Stimulated activated CD4-positive, alpha-beta T cell treated with anti-CD3 and anti-CD28 coated beads, Interleukin-1b, Interleukin-23, amount 100 ng/mL, for 1 hour (primary cell): Measurements from ENCODE around the gene S100A5.
A peak's percentile ranks its signal among the peaks of the same experiment; 100 is the strongest.
"Not testable (repeated sequence)": the region's sequence is repeated elsewhere in the genome, so short reads cannot be mapped to it uniquely, and the experiment has no call there.

ENCODE experiments used
- DNase-seq, 2 donors: peaks; one replicate each; pipeline ENCODE4 v3.0.0-alpha.2; 2020; ENCODE audit warnings: low read depth in 2 of 2

The S100A5 gene

GRCh38 chr1:153533689-153534201 lies 7.0 kb downstream of the S100A5 start:
- DNase-seq: no peak

- DNase-seq: peak; percentile 56
Measured at GRCh38 chr1:153532769-153533599, 7.8 kb downstream of the S100A5 start.

GRCh38 chr1:153532181-153532580 lies 8.6 kb downstream of the S100A5 start:
- DNase-seq: no peak

DNA sequence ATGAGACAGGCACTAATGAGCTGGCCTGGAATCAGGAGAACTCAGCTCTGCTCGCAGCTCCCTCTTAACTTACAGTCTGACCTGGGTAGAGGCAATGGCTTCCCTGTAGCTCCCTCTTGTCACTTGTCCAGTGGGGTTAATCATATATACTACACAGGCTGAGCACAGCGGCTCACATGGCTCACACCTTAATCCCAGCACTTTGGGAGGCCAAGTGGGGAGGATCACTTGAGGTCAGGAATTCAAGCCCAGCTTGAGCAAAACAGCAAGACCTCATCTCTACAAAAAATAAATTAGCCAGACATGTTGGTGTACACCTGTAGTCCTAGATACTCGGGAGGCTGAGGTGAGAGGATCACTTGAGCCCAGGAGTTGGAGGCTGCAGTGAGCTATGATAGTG lies 9.1 kb downstream of the S100A5 start:
- DNase-seq: no peak

DNA sequence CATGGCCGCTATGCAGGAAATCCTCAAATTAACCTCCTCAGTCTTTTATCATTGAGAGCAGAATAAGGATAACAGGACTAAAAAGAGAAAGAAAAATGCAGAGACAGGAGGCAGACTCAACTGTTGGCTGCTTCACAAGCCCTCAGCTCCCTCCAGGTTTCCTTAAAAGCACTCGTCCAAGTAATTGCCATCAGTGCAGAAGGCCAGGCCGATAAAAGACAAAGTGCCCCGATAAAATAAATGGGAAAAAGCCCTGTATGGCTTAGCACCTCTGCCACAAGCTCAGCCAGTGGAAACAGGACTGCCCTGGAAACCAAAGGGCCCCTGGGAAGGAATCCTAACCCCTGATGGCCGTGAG lies 13.1 kb downstream of the S100A5 start:
- no peak for DNase-seq

DNA sequence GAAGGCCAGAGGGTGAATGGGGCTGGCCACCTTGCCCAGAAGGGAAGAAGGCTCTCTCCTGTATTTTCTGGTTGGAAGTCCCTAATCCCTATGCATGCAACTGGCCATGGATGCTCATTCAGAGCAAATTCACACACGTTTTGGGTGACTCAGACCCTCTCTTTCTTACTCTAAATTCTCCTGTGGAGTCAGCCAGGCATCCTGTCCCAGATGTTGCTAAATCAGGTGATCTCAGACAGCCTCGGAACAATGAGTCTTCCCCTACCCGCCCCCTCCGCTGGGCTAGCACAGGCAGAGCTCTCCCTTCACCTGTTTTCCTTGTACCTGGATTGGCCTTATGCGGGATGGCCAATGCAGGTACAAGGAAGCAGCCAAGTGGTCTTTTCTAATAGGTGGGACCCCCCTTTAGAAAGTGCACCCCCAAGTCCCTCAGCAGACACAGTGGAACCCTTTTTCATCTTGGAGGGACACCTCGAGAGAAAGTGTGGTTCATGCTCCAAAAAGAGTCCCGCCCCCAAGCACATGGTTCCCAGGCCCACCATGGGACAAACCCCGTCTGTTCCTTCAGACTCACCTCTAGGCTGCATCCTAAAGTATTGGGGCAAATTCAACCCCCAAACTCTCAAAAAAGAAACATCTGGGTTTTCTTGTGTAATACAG lies 13.6 kb downstream of the S100A5 start:
- DNase-seq: no peak

GRCh38 chr1:153526132-153526543 lies 14.6 kb downstream of the S100A5 start:
- DNase-seq: no peak

DNA sequence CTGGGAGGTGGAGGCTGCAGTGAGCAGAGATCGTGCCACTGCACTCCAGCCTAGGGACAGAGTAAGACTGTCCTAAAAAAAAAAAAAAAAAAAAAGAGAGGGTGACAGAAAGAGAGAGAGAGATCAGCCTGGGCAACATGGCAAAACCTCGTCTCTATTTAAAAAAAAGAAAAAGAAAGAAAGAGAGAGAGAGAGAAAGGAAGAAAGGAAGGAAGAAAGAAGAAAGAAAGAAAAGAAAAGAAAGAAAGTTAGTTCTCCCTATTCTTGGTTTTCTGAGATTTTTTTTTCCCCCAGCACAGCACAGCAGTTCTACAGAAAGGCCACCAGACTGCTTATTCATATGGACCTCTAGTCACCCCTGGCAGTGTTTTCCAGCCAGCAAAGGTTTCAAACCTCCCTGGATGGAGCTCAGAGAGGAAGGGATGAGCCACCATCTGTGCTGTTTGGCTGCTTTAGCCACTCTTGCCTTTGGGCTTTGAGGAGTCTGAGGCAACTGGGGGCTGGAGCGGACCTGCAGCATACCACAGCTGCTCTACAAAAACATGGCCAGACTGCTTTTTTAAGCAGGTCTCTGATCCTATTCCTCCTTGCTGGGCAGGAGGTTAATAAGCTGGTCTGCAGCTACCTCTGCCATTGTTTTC lies 15.5 kb downstream of the S100A5 start:
- no peak for DNase-seq

DNA sequence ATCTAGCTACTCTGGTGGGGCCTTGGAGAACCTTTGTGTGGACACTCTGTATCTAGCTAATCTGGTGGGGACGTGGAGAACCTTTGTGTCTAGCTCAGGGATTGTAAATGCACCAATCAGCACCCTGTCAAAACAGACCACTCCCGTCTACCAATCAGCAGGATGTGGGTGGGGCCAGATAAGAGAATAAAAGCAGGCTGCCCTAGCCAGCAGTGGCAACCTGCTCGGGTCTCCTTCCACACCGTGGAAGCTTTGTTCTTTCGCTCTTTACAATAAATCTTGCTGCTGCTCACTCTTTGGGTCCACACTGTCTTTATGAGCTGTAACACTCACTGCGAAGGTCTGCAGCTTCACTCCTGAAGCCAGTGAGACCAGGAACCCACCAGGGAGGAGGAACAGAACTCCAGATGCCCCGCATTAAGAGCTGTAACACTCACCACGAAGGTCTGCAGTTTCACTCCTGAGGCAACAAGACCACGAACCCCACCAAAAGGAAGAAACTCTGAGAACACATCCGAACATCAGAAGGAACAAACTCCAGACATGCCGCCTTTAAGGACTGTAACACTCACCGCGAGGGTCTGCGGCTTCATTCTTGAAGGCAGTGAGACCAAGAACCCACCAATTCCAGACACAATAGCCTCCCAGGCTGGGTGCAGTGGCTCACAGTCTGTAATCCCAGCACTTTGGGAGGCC lies 18.2 kb downstream of the S100A5 start:
- not testable (repeated sequence) for DNase-seq

DNA sequence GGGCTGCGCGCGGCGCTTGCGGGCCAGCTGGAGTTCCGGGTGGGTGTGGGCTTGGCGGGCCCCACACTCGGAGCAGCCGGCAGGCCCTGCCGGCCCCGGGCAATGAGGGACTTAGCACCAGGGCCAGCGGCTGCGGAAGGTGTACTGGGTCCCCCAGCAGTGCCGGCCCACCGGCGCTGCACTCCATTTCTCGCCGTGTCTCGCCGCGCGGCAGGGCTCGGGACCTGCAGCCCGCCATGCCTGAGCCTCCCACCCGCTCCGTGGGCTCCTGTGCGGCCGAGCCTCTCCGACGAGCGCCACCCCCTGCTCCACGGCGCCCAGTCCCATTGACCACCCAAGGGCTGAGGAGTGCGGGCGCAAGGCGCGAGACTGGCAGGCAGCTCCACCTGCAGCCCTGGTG lies 18.9 kb downstream of the S100A5 start:
- DNase-seq: not testable (repeated sequence)

DNA sequence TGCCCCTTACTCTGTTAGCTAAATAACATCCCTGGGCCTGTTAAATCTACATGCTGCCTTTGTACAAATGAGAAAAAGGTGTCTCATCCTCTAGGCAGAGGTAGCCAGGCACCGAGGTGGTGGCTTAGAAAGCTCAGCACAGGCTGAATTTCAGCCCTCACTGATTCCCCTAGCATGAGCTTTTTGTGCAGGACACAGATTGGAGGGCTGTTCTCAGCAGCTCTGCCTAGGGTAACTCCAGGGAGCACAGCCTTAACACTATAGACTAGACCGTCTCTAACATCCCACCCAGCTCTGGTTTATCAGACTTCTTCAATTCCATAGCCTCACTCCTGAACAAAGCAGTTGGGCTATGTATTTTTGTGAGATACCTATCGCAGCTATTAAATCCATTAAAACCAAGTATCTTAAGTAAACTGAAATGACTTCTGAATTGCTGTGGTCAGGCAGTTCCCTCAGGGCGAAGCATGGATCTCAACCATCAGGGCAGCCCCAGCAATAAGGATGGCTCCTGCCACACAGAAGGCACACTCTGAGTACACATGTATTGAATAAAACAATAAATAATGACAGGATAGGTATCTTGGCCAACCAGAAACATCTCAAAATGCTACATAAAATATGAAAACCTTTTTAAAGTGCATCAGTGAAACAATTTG lies 19.8 kb downstream of the S100A5 start:
- no peak for DNase-seq

GRCh38 chr1:153520137-153520691 lies 20.5 kb downstream of the S100A5 start:
- not testable (repeated sequence) for DNase-seq

- DNase-seq: no peak
Measured at GRCh38 chr1:153519242-153519641, 21.5 kb downstream of the S100A5 start.

- no peak for DNase-seq
Measured at GRCh38 chr1:153515504-153516394, 25.0 kb downstream of the S100A5 start.

- DNase-seq: no peak
Measured at GRCh38 chr1:153513666-153514065, 27.1 kb downstream of the S100A5 start.

GRCh38 chr1:153513023-153513422 lies 27.7 kb downstream of the S100A5 start:
- DNase-seq: no peak

GRCh38 chr1:153510984-153511410 lies 29.7 kb downstream of the S100A5 start:
- peak; percentile 53 to 70 for DNase-seq

GRCh38 chr1:153509729-153510354 lies 30.9 kb downstream of the S100A5 start:
- DNase-seq: peak in 1 of 2 donors; percentile 51

DNA sequence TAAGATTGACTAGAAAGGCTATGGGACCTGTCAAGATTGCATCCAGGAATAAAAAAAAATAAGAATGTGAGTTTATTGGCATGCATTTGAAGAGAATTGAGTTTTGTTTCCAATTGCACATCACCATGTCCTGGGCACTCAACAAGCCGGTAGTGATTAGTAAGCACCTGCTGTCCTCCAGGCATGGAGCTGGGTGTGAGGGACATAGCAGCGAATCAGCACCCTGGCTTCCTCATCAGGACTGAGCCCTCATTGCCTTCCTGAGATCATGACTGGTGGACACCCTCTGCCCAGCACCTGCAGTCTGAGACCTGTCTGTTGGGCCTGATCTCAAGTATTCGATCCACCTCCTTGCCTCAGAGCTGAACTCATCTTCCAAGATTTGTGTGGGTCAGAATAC lies 31.7 kb downstream of the S100A5 start:
- DNase-seq: no peak
